DND-41 (cell line): ENCODE measurements around the gene ZFAND5.

ENCODE experiments used
- ATAC-seq: fragments of 200-7000 bp; cut with Tn5 transposase; 3 replicates; pipeline ENCODE4 v1.9.1; 2021; ENCODE audit warnings: low read depth; ENCODE audit not compliant: insufficient read depth
- DNase-seq: peaks from one replicate; pipeline ENCODE4 v3.0.0-alpha.2; 2020
- H2AFZ ChIP-seq: 2 replicates; pipeline ENCODE4 v1.6.0; 2012; ENCODE audit warnings: low read depth, low read length
- H3K27ac ChIP-seq: 2 replicates; pipeline ENCODE4 v1.5.1; 2012; ENCODE audit warnings: low read length, inconsistent platforms
- H3K27me3 ChIP-seq: fragments of 200-600 bp; sonication (generic); 2 replicates; pipeline ENCODE4 v1.6.0; 2012; ENCODE audit warnings: low read length, mild to moderate bottlenecking, inconsistent platforms; ENCODE audit not compliant: insufficient read depth, poor library complexity
- H3K36me3 ChIP-seq: 2 replicates; pipeline ENCODE4 v1.5.1; 2012; ENCODE audit warnings: low read length, inconsistent platforms; ENCODE audit not compliant: insufficient read depth
- H3K4me1 ChIP-seq: 2 replicates; pipeline ENCODE4 v1.5.1; 2012; ENCODE audit warnings: mild to moderate bottlenecking, low read length; ENCODE audit not compliant: insufficient read depth
- H3K4me2 ChIP-seq: 2 replicates; pipeline ENCODE4 v1.6.0; 2012; ENCODE audit warnings: mild to moderate bottlenecking, moderate library complexity, low read length, inconsistent platforms; ENCODE audit not compliant: insufficient read depth
- H3K4me3 ChIP-seq, 2 experiments: fragments of 200-600 bp in 1 of 2; shearing (Covaris generic) in 1 of 2; 2 replicates each; pipeline ENCODE4 v1.5.1; 2012 to 2016; ENCODE audit warnings: inconsistent platforms in 2 of 2, low read length in 2 of 2, mild to moderate bottlenecking in 2 of 2, low read depth in 1 of 2, moderate library complexity in 1 of 2
- H3K79me2 ChIP-seq: 2 replicates; pipeline ENCODE4 v1.6.0; 2012; ENCODE audit warnings: low read length, inconsistent platforms; ENCODE audit not compliant: insufficient read depth
- H3K9ac ChIP-seq: 2 replicates; pipeline ENCODE4 v1.6.0; 2012; ENCODE audit warnings: low read depth, mild to moderate bottlenecking, inconsistent platforms, low read length, moderate library complexity
- H3K9me3 ChIP-seq: 2 replicates; pipeline ENCODE4 v1.5.1; 2012; ENCODE audit warnings: low read length, moderate library complexity, mild to moderate bottlenecking, inconsistent platforms; ENCODE audit not compliant: insufficient read depth, severe bottlenecking
- H4K20me1 ChIP-seq: 2 replicates; pipeline ENCODE4 v1.6.0; 2012; ENCODE audit warnings: low read length; ENCODE audit not compliant: insufficient read depth
- CTCF ChIP-seq: IDR thresholded peaks from 2 replicates; pipeline ENCODE4 v1.5.1; 2012; ENCODE audit warnings: borderline replicate concordance, low read length, moderate library complexity, mild to moderate bottlenecking; ENCODE audit not compliant: poor library complexity, severe bottlenecking; ENCODE audit errors: extremely low read depth
- EZH2 ChIP-seq: IDR thresholded peaks from 3 replicates; pipeline ENCODE4 v1.6.1; 2012; ENCODE audit warnings: borderline replicate concordance, low read depth, mild to moderate bottlenecking, moderate library complexity, low read length, inconsistent platforms; ENCODE audit not compliant: severe bottlenecking

The ZFAND5 gene

GRCh38 chr9:72399391-72399790 is 34.4 kb upstream of the ZFAND5 start:
- Histone ChIP-seq H3K27me3 (no peaks in the 10 kb centered on the region), H3K9ac (no peak overlapping the region), H3K27ac (no peak overlapping the region), H4K20me1 (no peaks in the 10 kb centered on the region), H3K9me3 (no peaks in the 10 kb centered on the region), H3K4me2 (no peak overlapping the region), H3K4me3 (no peak overlapping the region), H3K36me3 (no peaks in the 10 kb centered on the region), H2AFZ (no peak overlapping the region), H3K79me2 (no peaks in the 10 kb centered on the region), H3K4me1 (no peaks in the 10 kb centered on the region)
- no peak for ATAC-seq
- DNase-seq = no peak
- TF ChIP-seq EZH2 = no peak
- TF ChIP-seq CTCF = no peak

GRCh38 chr9:72396247-72397091 is 31.5 kb upstream of the ZFAND5 start:
- Histone ChIP-seq H3K79me2 (no peaks in the 10 kb centered on the region), H3K27me3 (peaks cover 6% of the 10 kb centered on the region), H3K4me2 (no peak overlapping the region), H3K36me3 (no peaks in the 10 kb centered on the region), H4K20me1 (no peaks in the 10 kb centered on the region), H3K9ac (no peak overlapping the region), H3K4me1 (no peaks in the 10 kb centered on the region), H3K4me3 (no peak overlapping the region), H3K27ac (no peak overlapping the region), H2AFZ (no peak overlapping the region), H3K9me3 (no peaks in the 10 kb centered on the region)
- ATAC-seq (no peak), DNase-seq (no peak)
- TF ChIP-seq CTCF = no peak
- TF ChIP-seq EZH2 = no peak

GRCh38 chr9:72394066-72394465 is 29.1 kb upstream of the ZFAND5 start:
- H3K9ac ChIP-seq = no peak overlapping the region
- ATAC-seq (no peak), DNase-seq (no peak)
- H3K27ac ChIP-seq = no peak overlapping the region
- H3K4me1 ChIP-seq = no peaks in the 10 kb centered on the region
- no peaks in the 10 kb centered on the region for H3K36me3 ChIP-seq
- no peak overlapping the region for H3K4me3 ChIP-seq
- no peaks in the 10 kb centered on the region for H3K79me2 ChIP-seq
- no peak overlapping the region for H3K4me2 ChIP-seq
- peaks cover 10% of the 10 kb centered on the region for H3K27me3 ChIP-seq
- no peaks in the 10 kb centered on the region for H3K9me3 ChIP-seq
- no peak overlapping the region for H2AFZ ChIP-seq
- no peaks in the 10 kb centered on the region for H4K20me1 ChIP-seq
- TF ChIP-seq EZH2 (no peak), CTCF (no peak)
